Effector CD8-positive, alpha-beta T cell (primary cell): ENCODE results near the gene IAH1.

Experiments
- DNase-seq: peaks from one replicate; lab custom pipeline; 2025; lab: John Stamatoyannopoulos, UW
- total RNA-seq, 4 experiments: gene quantifications; one replicate each; lab custom pipeline; 2026; lab: John Stamatoyannopoulos, UW

IAH1 gene, protein sequence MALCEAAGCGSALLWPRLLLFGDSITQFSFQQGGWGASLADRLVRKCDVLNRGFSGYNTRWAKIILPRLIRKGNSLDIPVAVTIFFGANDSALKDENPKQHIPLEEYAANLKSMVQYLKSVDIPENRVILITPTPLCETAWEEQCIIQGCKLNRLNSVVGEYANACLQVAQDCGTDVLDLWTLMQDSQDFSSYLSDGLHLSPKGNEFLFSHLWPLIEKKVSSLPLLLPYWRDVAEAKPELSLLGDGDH
- 40.4 to 46.6 (median 43.0) reads per million in 4 experiments for total RNA-seq

DNA sequence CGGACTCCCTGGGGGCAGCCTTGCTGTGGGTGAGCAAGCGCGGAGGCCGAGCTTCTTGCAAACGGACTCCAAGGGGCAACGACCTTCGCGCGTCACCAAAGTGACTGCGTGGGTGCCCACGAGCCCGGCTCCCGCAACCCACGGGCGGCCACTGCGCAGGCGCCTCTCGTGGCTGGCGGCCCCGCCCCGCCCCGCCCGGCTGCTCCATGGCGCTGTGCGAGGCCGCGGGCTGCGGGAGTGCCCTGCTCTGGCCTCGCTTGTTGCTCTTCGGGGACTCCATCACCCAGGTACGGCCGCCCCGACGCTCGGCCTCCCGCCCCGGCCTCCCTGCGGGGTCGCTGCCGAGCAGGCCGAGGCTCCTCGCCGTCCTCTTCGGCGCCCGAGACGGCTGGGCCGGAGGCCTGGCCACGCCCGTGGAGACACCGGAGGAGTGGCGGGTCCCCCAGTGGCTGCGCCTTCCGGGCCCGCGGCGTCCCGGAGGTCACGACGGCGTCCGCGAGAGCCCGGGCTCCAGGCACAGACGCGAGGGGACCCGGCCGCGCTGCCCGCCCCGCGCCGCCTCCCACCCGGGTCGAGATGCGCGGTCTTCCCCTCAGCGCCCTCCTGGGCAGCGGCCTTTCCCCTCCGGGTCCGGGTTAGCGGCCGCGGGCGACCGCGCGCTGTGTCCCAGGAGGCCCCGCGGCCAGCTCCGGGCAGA lies at the start of gene IAH1:
IAH1 (plus strand) TSS at position 191 of the 697 bp plus-strand sequence; CDS start at position 207, 16 bp downstream.
- DNase-seq = peak; percentile 63

GRCh38 chr2:9428965-9429577 lies 45.3 kb upstream of the IAH1 start:
- no peak for DNase-seq

DNA sequence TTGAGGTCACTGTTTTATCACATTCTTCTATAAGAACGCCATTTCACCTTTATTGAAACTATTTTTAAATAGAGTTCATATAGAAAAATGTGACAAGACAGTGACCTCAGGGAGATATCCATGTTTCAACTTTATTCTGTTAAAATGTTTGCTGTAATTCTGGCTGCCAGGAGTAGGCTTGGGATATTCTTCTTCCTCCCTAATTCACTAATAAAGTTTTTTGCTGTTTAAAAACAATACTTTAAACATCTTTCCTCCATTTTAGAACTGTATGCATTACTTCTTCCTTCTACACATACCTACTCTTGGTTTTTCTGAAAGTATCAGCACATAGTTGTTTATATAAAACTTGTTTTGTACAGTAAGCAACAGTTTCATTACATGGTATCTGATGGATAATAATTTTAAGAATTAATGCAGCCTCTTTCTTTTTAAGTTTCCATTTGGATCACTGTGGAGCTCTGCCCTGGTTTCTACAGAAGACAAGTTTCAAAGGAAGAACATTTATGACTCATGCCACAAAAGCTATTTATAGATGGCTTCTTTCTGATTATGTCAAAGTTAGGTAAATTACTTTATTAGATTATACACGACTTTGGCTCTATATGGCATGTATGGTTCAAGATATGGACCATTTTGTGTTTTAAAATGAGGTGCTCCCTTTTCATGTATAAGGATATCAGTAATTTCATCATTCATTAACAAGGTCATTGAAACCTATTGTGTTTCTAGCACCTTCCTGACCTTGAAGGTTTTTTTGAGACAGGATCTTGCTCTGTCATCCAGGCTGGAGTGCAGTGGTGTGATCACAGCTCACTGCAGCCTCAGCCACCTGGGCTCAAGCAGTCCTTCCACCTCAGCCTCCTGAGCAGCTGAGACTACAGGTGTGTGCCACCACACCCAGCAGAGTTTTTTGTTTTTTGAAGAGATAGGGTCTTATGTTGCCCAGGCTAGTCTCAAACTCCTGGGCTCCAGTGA lies 43.7 kb upstream of the IAH1 start:
- DNase-seq = no peak

- DNase-seq = no peak
These were observed 39.9 kb upstream of the IAH1 start for GRCh38 chr2:9434489-9434888.

DNA sequence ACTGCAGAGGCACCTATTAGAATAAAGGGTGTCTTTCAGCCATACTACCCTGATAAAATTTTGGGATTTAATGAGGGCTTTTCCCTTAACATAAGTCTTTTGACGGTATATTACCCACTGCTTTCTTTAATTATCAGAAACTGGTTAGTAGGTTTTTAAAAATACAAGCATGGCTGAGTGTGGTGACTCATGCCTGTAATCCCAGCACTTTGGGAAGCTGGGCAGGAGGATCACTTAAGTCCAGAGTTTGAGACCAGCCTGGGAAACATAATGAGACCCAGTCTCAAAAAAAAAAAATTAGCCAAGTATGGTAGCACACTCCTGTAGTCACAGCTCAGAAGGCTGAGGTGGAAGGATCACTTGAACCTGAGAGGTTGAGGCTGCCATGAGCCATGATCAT lies 34.8 kb upstream of the IAH1 start:
- DNase-seq = no peak

DNA sequence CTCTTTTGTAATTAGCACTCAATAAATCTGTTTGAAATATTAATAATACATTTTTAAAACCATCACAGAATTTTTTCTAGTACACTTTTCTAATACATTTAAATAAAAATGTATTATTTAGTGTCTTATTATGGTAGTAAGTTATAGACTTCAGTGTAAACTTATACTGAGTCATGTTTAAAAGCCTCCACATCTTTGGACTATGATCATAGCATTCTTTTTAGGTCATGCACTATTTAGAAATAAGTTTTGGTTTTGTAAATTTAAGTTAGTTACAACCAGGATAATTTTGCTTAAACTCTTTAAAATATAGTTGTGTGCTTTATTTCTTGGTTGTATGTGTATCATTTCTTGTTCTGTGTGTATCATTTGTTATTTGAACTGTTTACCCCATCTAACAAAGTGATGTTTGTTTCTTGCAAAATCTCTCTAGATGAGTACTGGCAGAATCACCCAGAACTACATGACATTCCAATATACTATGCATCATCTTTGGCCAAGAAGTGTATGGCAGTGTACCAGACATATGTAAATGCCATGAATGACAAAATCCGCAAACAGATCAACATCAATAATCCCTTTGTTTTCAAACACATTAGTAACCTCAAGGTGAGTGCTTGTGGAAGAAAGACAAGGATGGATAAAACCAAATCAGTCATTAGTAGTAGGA lies 34.2 kb upstream of the IAH1 start:
- no peak for DNase-seq

DNA sequence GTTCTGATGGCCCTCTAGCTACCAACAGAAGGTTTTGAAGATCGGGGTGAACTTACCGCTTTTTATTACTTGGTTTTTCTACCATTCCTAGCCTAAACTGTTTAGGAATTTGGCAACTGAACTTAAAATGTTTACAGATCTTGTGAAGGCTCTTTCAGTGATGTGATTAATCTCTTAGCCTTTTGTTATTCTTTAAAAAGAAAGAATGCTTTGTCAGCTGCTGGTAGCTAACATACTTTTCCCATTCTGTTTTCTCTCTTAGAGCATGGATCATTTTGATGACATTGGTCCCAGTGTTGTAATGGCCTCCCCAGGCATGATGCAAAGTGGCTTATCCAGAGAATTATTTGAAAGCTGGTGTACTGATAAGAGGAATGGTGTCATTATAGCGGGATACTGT lies 32.8 kb upstream of the IAH1 start:
- DNase-seq = no peak

GRCh38 chr2:9443526-9443925 lies 30.8 kb upstream of the IAH1 start:
- no peak for DNase-seq

GRCh38 chr2:9445089-9445488 lies 29.3 kb upstream of the IAH1 start:
- DNase-seq = no peak

- no peak for DNase-seq
These were observed 23.1 kb upstream of the IAH1 start for GRCh38 chr2:9451231-9451630.

- DNase-seq = no peak
These were observed 13.8 kb upstream of the IAH1 start for GRCh38 chr2:9460441-9461017.

- no peak for DNase-seq
These were observed 13.3 kb upstream of the IAH1 start for GRCh38 chr2:9461079-9461478.

- no peak for DNase-seq
These were observed 12.0 kb upstream of the IAH1 start for GRCh38 chr2:9462313-9462712.

DNA sequence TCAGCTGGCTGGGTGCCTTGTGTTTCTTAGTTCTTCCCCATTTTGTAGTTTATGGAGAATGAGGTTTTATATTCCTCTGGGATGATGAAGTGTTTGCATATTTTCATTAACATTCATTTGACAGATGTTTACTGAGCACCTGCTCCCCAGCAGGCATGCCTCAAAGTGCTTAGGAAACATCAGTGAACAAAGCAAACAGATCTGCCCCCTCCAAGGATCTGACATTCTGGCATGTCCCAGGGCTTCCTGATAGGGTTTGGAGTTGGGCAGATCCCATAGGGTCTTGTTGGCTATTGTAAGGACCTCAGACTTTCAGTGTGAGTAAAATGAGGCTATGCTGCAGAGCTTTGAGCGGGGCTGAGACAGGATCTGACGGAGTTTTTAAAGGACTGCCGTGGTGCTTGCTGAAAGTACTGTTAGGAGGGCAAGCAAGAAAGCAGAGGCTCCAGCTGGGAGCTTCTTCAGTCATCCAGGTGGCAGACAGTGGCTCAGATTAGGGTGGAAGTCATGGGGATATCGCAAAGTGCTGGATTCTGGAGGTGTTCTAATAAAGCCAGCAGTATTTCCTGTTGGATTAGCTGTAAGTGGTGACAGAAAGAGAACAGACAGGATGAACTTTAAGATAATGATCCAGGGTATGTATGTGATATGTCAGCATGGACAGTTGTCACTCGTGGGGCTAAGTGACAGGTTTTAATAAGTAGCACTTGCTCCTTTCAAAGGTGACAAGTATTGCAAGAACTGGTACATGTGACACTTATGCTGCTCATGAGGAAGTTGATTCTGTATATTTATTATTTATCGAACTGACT lies 11.3 kb upstream of the IAH1 start:
- DNase-seq = no peak

DNA sequence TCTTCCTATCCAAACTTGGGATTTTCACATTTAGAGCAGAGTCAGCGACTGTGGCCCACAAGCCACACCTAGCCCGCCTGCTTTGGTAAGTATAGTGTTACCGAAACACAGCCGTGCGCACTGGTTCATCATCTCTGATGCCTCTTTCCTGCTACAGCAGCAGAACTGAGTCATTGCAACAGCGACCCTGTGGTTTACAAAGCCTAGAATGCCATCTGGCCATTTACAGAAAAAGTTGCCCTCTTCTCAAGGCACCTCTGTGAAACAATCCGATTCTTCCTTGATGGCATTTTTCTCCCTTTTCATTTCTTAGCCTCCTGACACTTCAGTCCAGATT lies 10.7 kb upstream of the IAH1 start:
- DNase-seq = no peak

GRCh38 chr2:9465170-9465569 lies 9.2 kb upstream of the IAH1 start:
- no peak for DNase-seq

DNA sequence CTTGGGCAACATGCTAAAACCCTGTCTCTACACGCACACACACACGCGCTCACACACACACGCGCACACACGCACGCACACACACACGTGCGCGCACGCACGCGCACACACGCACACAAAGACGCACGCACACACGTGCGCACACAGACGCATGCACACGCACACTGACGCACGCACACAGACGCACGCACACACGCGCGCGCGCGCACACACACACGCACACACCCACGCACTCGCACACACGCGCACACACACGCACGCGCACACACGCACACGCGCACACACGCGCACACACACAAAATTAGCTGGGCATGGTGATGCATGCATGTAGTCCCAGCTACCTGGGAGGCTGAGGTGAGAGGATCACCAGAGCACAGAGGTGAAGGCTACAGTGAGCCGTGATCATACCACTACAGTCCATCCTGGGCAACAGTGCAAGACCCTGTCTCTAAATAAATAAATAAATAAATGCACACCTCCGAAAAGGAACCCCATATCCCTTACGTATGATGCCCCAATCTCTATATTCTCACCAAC lies 8.1 kb upstream of the IAH1 start:
- no peak for DNase-seq

GRCh38 chr2:9467687-9468086 lies 6.7 kb upstream of the IAH1 start:
- no peak for DNase-seq

GRCh38 chr2:9471206-9471605 lies 3.1 kb upstream of the IAH1 start:
- no peak for DNase-seq

- DNase-seq = no peak
These were observed 1.8 kb upstream of the IAH1 start for GRCh38 chr2:9472511-9472910.
